Measurements from ENCODE around the gene NACAD.

- no peak for TF ChIP-seq GATA3 (IDR thresholded peaks at IDR 0.05; ENCODE audit: borderline replicate concordance)
- no peak for TF ChIP-seq CTCF (IDR thresholded peaks at IDR 0.05)
- TF ChIP-seq POLR2A (IDR thresholded peaks at IDR 0.05; ENCODE audit: low read length): no peak
- no peak for TF ChIP-seq POLR2AphosphoS2 (conservative IDR thresholded peaks at IDR 0.05; ENCODE audit: low read length)
- TF ChIP-seq RAD21 (conservative IDR thresholded peaks at IDR 0.05 in 1 of 2, IDR thresholded peaks at IDR 0.05 in 1 of 2): no peak
- TF ChIP-seq, protein P1, sequence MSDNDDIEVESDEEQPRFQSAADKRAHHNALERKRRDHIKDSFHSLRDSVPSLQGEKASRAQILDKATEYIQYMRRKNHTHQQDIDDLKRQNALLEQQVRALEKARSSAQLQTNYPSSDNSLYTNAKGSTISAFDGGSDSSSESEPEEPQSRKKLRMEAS (IDR thresholded peaks at IDR 0.05): no peak
- TF ChIP-seq EHMT2 (IDR thresholded peaks at IDR 0.05; ENCODE audit: low read depth): no peak
- TF ChIP-seq HOXA7 (CRISPR knock-in tag; IDR thresholded peaks at IDR 0.05): no peak
- TF ChIP-seq CHD4 (IDR thresholded peaks at IDR 0.05; ENCODE audit: borderline replicate concordance): no peak
- TF ChIP-seq, protein P2, sequence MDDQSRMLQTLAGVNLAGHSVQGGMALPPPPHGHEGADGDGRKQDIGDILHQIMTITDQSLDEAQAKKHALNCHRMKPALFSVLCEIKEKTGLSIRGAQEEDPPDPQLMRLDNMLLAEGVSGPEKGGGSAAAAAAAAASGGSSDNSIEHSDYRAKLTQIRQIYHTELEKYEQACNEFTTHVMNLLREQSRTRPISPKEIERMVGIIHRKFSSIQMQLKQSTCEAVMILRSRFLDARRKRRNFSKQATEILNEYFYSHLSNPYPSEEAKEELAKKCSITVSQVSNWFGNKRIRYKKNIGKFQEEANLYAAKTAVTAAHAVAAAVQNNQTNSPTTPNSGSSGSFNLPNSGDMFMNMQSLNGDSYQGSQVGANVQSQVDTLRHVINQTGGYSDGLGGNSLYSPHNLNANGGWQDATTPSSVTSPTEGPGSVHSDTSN (IDR thresholded peaks at IDR 0.05): no peak
- TF ChIP-seq, protein P3, sequence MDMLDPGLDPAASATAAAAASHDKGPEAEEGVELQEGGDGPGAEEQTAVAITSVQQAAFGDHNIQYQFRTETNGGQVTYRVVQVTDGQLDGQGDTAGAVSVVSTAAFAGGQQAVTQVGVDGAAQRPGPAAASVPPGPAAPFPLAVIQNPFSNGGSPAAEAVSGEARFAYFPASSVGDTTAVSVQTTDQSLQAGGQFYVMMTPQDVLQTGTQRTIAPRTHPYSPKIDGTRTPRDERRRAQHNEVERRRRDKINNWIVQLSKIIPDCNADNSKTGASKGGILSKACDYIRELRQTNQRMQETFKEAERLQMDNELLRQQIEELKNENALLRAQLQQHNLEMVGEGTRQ (IDR thresholded peaks at IDR 0.05): no peak
- no peak for TF ChIP-seq EP300 (IDR thresholded peaks at IDR 0.05)
Observed at GRCh38 chr7:45084336-45084735, 4.4 kb downstream of the NACAD start.
